ENCODE data around the gene CLEC2L. TPM values are rescaled to one million over a fixed set of nuclear protein-coding genes. Genes with fewer than 3 reads are reported as not detected.

The CLEC2L gene
- total RNA-seq, 1 donor from 2014 or later = not detected

- Histone ChIP-seq H3K27ac (no peak overlapping the region), H3K4me1 (no peaks in the 10 kb centered on the region), H3K27me3 (no peaks in the 10 kb centered on the region), H3K9me3 (no peaks in the 10 kb centered on the region), H3K36me3 (peaks cover 44% of the 10 kb centered on the region), H3K4me3 (no peak overlapping the region)
- no peak for DNase-seq
- ATAC-seq = no peak
- intact Hi-C loops (cut with DNase I) = no loop called here
- TF ChIP-seq, protein P1, sequence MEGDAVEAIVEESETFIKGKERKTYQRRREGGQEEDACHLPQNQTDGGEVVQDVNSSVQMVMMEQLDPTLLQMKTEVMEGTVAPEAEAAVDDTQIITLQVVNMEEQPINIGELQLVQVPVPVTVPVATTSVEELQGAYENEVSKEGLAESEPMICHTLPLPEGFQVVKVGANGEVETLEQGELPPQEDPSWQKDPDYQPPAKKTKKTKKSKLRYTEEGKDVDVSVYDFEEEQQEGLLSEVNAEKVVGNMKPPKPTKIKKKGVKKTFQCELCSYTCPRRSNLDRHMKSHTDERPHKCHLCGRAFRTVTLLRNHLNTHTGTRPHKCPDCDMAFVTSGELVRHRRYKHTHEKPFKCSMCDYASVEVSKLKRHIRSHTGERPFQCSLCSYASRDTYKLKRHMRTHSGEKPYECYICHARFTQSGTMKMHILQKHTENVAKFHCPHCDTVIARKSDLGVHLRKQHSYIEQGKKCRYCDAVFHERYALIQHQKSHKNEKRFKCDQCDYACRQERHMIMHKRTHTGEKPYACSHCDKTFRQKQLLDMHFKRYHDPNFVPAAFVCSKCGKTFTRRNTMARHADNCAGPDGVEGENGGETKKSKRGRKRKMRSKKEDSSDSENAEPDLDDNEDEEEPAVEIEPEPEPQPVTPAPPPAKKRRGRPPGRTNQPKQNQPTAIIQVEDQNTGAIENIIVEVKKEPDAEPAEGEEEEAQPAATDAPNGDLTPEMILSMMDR (IDR thresholded peaks at IDR 0.05) = no peak
Observed at GRCh38 chr7:139570626-139571025, 47.1 kb downstream of the CLEC2L start.

GRCh38 chr7:139571190-139571589, 47.7 kb downstream of the CLEC2L start:
- H3K4me1 ChIP-seq = no peaks in the 10 kb centered on the region
- H3K36me3 ChIP-seq = peaks cover 50% of the 10 kb centered on the region
- H3K4me3 ChIP-seq = no peak overlapping the region
- TF ChIP-seq, protein P1 (IDR thresholded peaks at IDR 0.05) = no peak
- intact Hi-C loops (cut with DNase I) = no loop called here
- H3K27me3 ChIP-seq = no peaks in the 10 kb centered on the region
- H3K9me3 ChIP-seq = no peaks in the 10 kb centered on the region
- DNase-seq (no peak), ATAC-seq (no peak)
- H3K27ac ChIP-seq = no peak overlapping the region

DNA sequence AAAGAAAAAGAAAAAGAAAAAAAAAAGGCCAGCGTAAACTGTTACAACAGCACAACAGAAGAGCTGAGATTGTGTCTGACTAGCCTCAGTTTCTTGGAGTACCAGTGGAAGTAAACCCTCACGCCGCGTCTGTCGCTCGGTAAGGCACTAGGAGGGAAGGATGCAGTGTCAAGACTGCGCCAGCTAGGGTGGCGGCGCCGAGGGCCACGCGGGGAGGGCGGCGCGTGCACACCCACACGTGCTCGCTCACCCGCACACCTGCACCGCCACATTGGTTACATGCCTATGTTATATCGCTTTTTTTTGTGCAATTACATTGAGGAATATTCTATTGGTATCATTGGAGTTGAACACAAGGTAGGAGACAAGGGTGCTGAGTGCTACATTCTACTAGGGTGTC, 48.2 kb downstream of the CLEC2L start:
- no peak for DNase-seq
- H3K36me3 ChIP-seq = peaks cover 51% of the 10 kb centered on the region
- no peaks in the 10 kb centered on the region for H3K4me1 ChIP-seq
- H3K27me3 ChIP-seq = no peaks in the 10 kb centered on the region
- H3K27ac ChIP-seq = no peak overlapping the region
- no peak overlapping the region for H3K4me3 ChIP-seq
- TF ChIP-seq, protein P1 (IDR thresholded peaks at IDR 0.05) = no peak
- ATAC-seq = no peak
- intact Hi-C loops (cut with DNase I) = no loop called here
- no peaks in the 10 kb centered on the region for H3K9me3 ChIP-seq

DNA sequence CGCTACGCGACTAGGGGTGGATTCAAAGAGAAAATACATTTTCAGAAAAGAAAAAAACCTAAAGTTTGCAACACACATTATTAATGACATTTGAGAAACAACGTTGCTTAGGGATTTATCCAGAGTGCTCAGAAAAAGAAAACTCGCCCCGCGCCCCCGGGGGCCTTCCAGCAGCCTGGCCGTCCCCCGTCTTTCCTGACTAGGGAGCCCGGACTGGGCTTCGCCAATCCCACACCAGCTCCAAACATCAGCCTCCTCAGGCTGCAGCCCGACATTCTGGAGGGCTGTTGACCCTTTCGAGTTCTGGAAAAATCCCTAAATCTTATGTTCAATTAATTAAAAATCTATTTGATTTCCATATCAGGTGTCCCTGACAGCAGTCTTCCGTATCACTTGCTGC, 48.6 kb downstream of the CLEC2L start:
- TF ChIP-seq, protein P1 (IDR thresholded peaks at IDR 0.05) = no peak
- no peaks in the 10 kb centered on the region for H3K4me1 ChIP-seq
- ATAC-seq (no peak), DNase-seq (no peak)
- no peaks in the 10 kb centered on the region for H3K27me3 ChIP-seq
- intact Hi-C loops (cut with DNase I) = no loop called here
- H3K4me3 ChIP-seq = no peak overlapping the region
- H3K9me3 ChIP-seq = no peaks in the 10 kb centered on the region
- H3K27ac ChIP-seq = no peak overlapping the region
- H3K36me3 ChIP-seq = peaks cover 51% of the 10 kb centered on the region

DNA sequence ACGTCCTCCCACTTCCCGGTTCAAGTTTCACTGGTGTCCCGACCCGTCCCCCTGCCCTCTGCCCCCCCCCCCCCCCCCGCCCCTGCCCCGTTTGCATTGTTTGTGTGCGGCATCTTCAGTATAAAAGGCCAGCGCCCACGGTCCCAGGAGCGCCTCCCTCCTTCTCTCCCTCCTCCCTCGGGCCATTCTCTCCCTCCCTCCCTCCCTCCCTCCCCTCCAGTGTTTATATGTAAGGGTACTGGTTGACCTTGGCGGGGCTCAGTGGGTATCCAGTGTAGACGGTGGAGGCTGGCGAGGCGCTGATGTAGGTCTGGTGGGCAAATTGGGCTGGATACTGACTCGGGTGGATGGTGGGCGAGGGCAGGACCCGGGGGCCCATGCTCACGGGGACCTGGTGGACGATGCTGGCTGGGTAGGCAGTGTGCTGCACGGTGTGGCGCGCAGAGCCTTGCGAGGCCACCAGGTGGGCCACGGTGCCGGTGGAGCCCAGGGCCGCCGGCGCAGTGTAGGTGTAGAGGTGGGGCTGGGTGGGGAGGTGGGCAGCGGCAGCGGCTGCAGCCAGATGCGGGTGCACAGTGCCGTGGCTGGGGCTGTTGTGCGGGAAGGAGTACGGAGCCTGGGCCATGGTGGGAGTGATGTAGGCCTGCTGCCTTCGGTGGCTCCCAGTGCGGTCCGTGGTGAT, 49.4 kb downstream of the CLEC2L start:
- no peak for ATAC-seq
- Histone ChIP-seq H3K9me3 (no peaks in the 10 kb centered on the region), H3K27ac (no peak overlapping the region), H3K4me3 (no peak overlapping the region), H3K36me3 (peaks cover 52% of the 10 kb centered on the region), H3K4me1 (no peaks in the 10 kb centered on the region), H3K27me3 (no peaks in the 10 kb centered on the region)
- no peak for DNase-seq
- TF ChIP-seq, protein P1 (IDR thresholded peaks at IDR 0.05) = no peak
- intact Hi-C loops (cut with DNase I) = no loop called here

- no peak for ATAC-seq
- H3K4me3 ChIP-seq = no peak overlapping the region
- intact Hi-C loops (cut with DNase I) = no loop called here
Observed at GRCh38 chr7:139573871-139574270, 50.4 kb downstream of the CLEC2L start.

More at GRCh38 chr7:139573871-139574270, 50.4 kb downstream of the CLEC2L start:
- no peaks in the 10 kb centered on the region for H3K27me3 ChIP-seq
- H3K27ac ChIP-seq = no peak overlapping the region
- H3K4me1 ChIP-seq = no peaks in the 10 kb centered on the region
- DNase-seq = no peak
- TF ChIP-seq, protein P1 (IDR thresholded peaks at IDR 0.05) = no peak
- peaks cover 62% of the 10 kb centered on the region for H3K36me3 ChIP-seq
- no peaks in the 10 kb centered on the region for H3K9me3 ChIP-seq
